Natural killer cell (primary cell): ENCODE data around the gene LRRC8A. TPM values are rescaled to one million over a fixed set of nuclear protein-coding genes. Genes with fewer than 3 reads are reported as not detected.

ENCODE experiments used
- ATAC-seq, 3 donors: fragments of 150-1000 bp in 2 of 3; fragments of 200-7000 bp in 1 of 3; cut with Tn5 transposase; 1 replicate in 1 of 3; 2 replicates in 2 of 3; pipeline ENCODE4 v1.10.0; 2021; ENCODE audit warnings: mild to moderate bottlenecking in 2 of 3, moderate library complexity in 2 of 3
- DNase-seq, 2 donors: peaks; one replicate each; pipeline versions ENCODE4 v3.0.0 to v3.0.0-alpha.2; 2013 to 2021; ENCODE audit warnings: mixed read lengths in 1 of 2
- H3K27ac ChIP-seq: one replicate; pipeline ENCODE4 v1.5.1; 2013; ENCODE audit warnings: mild to moderate bottlenecking, low read length
- H3K27me3 ChIP-seq: one replicate; pipeline ENCODE4 v1.6.1; 2013; ENCODE audit warnings: low read length; ENCODE audit not compliant: control insufficient read depth, insufficient read depth
- H3K36me3 ChIP-seq: one replicate; pipeline ENCODE4 v1.6.1; 2013; ENCODE audit warnings: low read length; ENCODE audit not compliant: control insufficient read depth, insufficient read depth
- H3K4me1 ChIP-seq: one replicate; pipeline ENCODE4 v1.6.1; 2013; ENCODE audit warnings: low read length; ENCODE audit not compliant: control insufficient read depth, insufficient read depth
- H3K4me3 ChIP-seq: one replicate; pipeline ENCODE4 v1.5.1; 2013; ENCODE audit warnings: low read length
- H3K9me3 ChIP-seq: one replicate; pipeline ENCODE4 v1.6.1; 2013; ENCODE audit warnings: low read length; ENCODE audit not compliant: control insufficient read depth, insufficient read depth
- H3K27ac Mint-ChIP-seq, 2 donors: one replicate each; pipeline ENCODE4 v1.8.0; 2022; ENCODE audit warnings: mild to moderate bottlenecking in 2 of 2, mixed read lengths in 2 of 2, moderate library complexity in 1 of 2
- H3K27me3 Mint-ChIP-seq, 2 donors: one replicate each; pipeline ENCODE4 v1.8.0; 2022; ENCODE audit warnings: low read depth in 2 of 2, mixed read lengths in 2 of 2
- H3K36me3 Mint-ChIP-seq: one replicate; pipeline ENCODE4 v1.8.0; 2022; ENCODE audit warnings: mixed read lengths
- H3K4me1 Mint-ChIP-seq, 2 donors: one replicate each; pipeline ENCODE4 v1.8.0; 2022; ENCODE audit warnings: mixed read lengths in 2 of 2
- H3K4me3 Mint-ChIP-seq: one replicate; pipeline ENCODE4 v1.8.0; 2022; ENCODE audit warnings: mild to moderate bottlenecking, moderate library complexity, mixed read lengths
- H3K9me3 Mint-ChIP-seq, 2 donors: one replicate each; pipeline ENCODE4 v1.8.0; 2022; ENCODE audit warnings: mixed read lengths in 2 of 2
- WGBS: methylation state at CpG from one replicate; pipeline ENCODE4 v1.1.7; 2013; ENCODE audit warnings: missing lambda C conversion rate; ENCODE audit not compliant: insufficient coverage; 5-methylcytosine and 5-hydroxymethylcytosine counted together
- intact Hi-C: fragments of 100-400 bp; cut with micrococcal nuclease; formaldehyde crosslinking; loops from one replicate; pipeline ENCODE4 v1.14.2; 2022
- total RNA-seq, 4 donors: library from RNA; stranded (reverse); fragments of 120-200 nt in 1 of 4; gene quantifications; one replicate each; pipeline versions ENCODE4 v1.2.3 to v1.2.4, GENCODE V29; 2013 to 2022
- TF ChIP-seq, protein P1 (sequence below): fragments of 200-600 bp; IDR thresholded peaks from one replicate; pipeline ENCODE4 v1.8.0; 2022; ENCODE audit warnings: antibody characterized with exemption

LRRC8A gene
- total RNA-seq, 3 donors from 2014 or later (not counting 1 experiment from before 2014, with no cell fraction given) = 60.0 to 82.9 (median 67.9) TPM

DNA sequence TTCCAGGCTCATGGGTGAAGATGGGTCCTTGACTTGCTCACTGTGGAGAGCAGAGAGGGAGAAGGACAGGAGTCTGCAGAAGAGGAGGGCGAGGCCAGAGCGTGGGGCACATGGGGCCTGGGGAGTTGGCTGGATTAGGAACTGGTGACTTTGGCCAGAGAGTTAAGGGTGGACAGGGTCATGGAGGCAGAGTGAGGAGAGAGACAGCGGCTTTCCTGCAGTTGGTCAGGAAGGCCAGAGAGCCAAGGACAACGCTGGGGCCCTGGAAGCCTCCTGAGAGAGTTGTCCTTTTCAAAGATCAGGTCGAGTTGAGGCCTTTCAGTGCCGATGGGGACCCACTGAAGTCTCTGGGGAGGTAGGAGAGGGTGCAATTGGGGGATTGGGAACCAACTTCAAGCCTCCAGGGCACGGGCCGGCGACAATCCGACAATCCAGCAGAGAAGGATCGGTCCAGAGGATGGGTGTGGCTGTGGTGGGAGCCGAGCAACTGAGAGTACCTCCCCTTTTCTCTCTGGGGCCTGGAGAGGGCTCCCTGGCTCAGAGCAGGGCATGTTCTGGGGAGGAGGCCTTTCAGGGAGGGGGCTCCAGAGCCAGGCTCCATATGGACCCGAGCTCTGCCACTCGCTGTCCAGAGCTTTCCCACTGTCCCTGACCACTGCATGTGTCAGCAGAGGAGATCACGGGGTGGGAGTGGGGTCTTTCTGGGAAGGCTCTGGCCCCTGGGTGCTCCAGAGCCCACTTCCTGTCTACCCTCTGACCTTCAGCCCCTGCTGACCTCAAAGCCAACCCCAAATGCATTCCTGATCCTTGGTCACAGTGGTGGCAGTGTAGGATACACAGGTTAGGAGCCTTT is 31.3 kb downstream of the LRRC8A start:
- Histone ChIP-seq H3K4me3 (no peak overlapping the region), H3K9me3 (no peaks in the 10 kb centered on the region), H3K36me3 (peaks cover 73% of the 10 kb centered on the region), H3K27me3 (no peaks in the 10 kb centered on the region), H3K4me1 (peaks cover 44% of the 10 kb centered on the region), H3K27ac (no peak overlapping the region)
- Mint-ChIP-seq H3K9me3 (no peaks in the 10 kb centered on the region), H3K36me3 (no peaks in the 10 kb centered on the region), H3K4me1 (peaks cover 21 to 63% of the 10 kb centered on the region in 2 donors), H3K27me3 (no peaks in the 10 kb centered on the region), H3K4me3 (peak overlapping the region; percentile 50), H3K27ac (peak overlapping the region; percentile 82 to 91)
- WGBS = 95% methylated on average over 15 of the region's 15 CpGs
- TF ChIP-seq, protein P1, sequence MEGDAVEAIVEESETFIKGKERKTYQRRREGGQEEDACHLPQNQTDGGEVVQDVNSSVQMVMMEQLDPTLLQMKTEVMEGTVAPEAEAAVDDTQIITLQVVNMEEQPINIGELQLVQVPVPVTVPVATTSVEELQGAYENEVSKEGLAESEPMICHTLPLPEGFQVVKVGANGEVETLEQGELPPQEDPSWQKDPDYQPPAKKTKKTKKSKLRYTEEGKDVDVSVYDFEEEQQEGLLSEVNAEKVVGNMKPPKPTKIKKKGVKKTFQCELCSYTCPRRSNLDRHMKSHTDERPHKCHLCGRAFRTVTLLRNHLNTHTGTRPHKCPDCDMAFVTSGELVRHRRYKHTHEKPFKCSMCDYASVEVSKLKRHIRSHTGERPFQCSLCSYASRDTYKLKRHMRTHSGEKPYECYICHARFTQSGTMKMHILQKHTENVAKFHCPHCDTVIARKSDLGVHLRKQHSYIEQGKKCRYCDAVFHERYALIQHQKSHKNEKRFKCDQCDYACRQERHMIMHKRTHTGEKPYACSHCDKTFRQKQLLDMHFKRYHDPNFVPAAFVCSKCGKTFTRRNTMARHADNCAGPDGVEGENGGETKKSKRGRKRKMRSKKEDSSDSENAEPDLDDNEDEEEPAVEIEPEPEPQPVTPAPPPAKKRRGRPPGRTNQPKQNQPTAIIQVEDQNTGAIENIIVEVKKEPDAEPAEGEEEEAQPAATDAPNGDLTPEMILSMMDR = no peak
- intact Hi-C loops = no loop called here
- DNase-seq (no peak), ATAC-seq (no peak)

DNA sequence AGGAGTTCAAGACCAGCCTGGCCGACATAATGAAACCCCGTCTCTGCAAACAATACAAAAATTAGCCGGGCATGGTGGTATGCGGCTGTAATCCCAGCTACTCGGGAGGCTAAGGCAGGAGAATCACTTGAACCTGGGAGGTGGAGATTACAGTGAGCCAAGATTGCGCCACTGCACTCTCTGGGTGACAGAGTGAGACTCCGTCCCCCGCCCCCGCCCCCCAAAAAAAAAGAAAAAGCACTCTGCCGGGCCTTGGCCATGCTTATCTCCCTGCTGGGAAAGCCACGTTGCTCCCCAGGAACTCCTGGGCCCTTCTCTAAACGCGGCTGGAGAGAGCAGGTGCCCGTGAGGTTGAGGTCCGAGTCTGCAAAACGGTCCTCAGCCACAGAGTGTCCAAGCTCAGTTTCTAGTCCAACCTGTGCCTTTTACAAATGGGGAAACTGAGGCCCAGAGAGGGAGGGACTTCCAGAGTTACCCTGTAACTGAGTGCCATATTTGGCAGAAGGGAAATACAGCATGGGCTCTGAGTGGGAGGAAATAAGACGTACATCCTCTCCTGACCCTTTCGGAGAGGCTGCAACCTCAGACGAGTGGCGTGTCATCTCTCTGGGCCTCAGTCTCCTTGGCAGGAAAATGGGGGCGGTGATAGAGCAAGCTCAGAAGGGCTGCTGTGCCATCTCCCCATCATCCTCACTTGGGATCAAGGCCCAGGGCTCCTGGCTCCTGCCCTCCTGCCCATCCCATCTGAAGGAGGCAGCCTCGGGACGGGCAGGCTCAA is 32.3 kb downstream of the LRRC8A start:
- H3K9me3 ChIP-seq = no peaks in the 10 kb centered on the region
- H3K4me1 Mint-ChIP-seq = peaks cover 21 to 59% of the 10 kb centered on the region in 2 donors
- H3K27me3 ChIP-seq = no peaks in the 10 kb centered on the region
- H3K27ac Mint-ChIP-seq = peak overlapping the region in 1 of 2 donors; percentile 91
- no peak overlapping the region for H3K4me3 ChIP-seq
- H3K4me3 Mint-ChIP-seq = no peak overlapping the region
- H3K27me3 Mint-ChIP-seq = no peaks in the 10 kb centered on the region
- WGBS = 85% methylated on average over 23 of the region's 23 CpGs
- ATAC-seq (no peak), DNase-seq (no peak)
- peaks cover 41% of the 10 kb centered on the region for H3K4me1 ChIP-seq
- H3K27ac ChIP-seq = no peak overlapping the region
- no peaks in the 10 kb centered on the region for H3K9me3 Mint-ChIP-seq
- H3K36me3 Mint-ChIP-seq = no peaks in the 10 kb centered on the region
- intact Hi-C loops = no loop called here
- H3K36me3 ChIP-seq = peaks cover 67% of the 10 kb centered on the region
- TF ChIP-seq, protein P1 = no peak

DNA sequence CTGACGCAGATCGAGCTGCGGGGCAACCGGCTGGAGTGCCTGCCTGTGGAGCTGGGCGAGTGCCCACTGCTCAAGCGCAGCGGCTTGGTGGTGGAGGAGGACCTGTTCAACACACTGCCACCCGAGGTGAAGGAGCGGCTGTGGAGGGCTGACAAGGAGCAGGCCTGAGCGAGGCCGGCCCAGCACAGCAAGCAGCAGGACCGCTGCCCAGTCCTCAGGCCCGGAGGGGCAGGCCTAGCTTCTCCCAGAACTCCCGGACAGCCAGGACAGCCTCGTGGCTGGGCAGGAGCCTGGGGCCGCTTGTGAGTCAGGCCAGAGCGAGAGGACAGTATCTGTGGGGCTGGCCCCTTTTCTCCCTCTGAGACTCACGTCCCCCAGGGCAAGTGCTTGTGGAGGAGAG is 34.3 kb downstream of the LRRC8A start:
- ATAC-seq (no peak), DNase-seq (no peak)
- H3K4me3 ChIP-seq = no peak overlapping the region
- Mint-ChIP-seq H3K27ac (peak overlapping the region in 1 of 2 donors; percentile 58), H3K4me3 (no peak overlapping the region), H3K36me3 (no peaks in the 10 kb centered on the region), H3K27me3 (no peaks in the 10 kb centered on the region), H3K4me1 (peaks cover 15 to 49% of the 10 kb centered on the region in 2 donors), H3K9me3 (no peaks in the 10 kb centered on the region)
- WGBS = 97% methylated on average over 18 of the region's 18 CpGs
- peaks cover 51% of the 10 kb centered on the region for H3K36me3 ChIP-seq
- intact Hi-C loops = no loop called here
- no peaks in the 10 kb centered on the region for H3K27me3 ChIP-seq
- TF ChIP-seq, protein P1 = no peak
- H3K27ac ChIP-seq = no peak overlapping the region
- peaks cover 28% of the 10 kb centered on the region for H3K4me1 ChIP-seq
- H3K9me3 ChIP-seq = no peaks in the 10 kb centered on the region
